ENCODE results near the gene ZNF277. TPM values are rescaled to one million over a fixed set of nuclear protein-coding genes. Genes with fewer than 3 reads are reported as not detected.
A peak's percentile ranks its signal among the peaks of the same experiment; 100 is the strongest.

The ZNF277 gene
- total RNA-seq, 1 experiment from 2014 or later: 13.1 TPM

DNA sequence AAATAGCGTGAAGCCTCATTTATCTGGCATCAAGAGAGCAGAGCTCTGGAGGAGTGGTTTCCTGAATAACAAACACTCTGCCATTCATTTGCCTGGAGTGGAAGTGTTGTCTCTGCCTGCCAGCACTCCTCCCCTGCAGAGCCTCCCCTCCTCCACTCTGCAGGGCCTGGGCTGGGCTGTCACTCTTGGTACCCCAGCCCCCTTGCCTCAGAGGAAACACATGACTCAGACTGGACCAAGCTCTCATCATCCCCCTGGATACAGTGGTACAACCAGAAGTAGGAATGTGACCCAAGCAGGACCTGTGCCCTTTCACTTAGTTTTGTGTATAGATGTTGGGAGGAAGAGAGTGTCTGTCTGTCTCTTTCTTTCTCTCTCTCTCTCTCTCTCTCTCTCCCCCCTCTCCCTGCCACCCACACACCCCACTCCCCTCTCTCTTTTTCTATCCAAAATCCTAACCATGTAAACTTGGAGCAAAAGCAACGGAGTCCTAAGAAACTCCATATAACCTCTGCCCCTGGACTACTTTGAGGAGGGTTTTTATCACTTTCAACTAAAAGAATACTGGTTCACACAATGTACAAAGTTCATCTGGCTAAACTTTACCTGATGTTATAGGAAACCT, 44.2 kb upstream of the ZNF277 start:
- Histone ChIP-seq H3K4me1 (ENCODE audit: insufficient read depth, low read length) (peaks cover 13% of the 10 kb centered on the region; the same call in 1 of the 2 replicates), H3K18ac (ENCODE audit: insufficient read length, low read depth, low read length) (no peak overlapping the region), H2BK120ac (ENCODE audit: low read depth, low read length, poor library complexity, severe bottlenecking) (no peak overlapping the region), H3K27me3 (ENCODE audit: insufficient read depth, low read length) (no peaks in the 10 kb centered on the region), H3K56ac (ENCODE audit: insufficient read length, low read depth, low read length) (no peak overlapping the region), H3K23me2 (ENCODE audit: insufficient read length, low read depth, low read length, poor library complexity, severe bottlenecking) (no peaks in the 10 kb centered on the region), H3K4ac (ENCODE audit: low read depth, low read length) (no peak overlapping the region), H2AFZ (ENCODE audit: low read length) (no peak overlapping the region), H4K91ac (ENCODE audit: insufficient read length, low read depth, low read length) (no peak overlapping the region), H3K27ac (ENCODE audit: insufficient read length, low read depth, low read length) (no peak overlapping the region), H2BK20ac (ENCODE audit: low read depth, low read length, poor library complexity, severe bottlenecking) (no peak overlapping the region), H3T11ph (ENCODE audit: low read length) (no peak overlapping the region), H2BK15ac (ENCODE audit: low read depth, low read length) (no peak overlapping the region), H3K79me1 (ENCODE audit: insufficient read depth, low read depth, low read length, poor library complexity, severe bottlenecking) (peaks cover 4% of the 10 kb centered on the region), H2BK5ac (ENCODE audit: insufficient read length, low read length) (no peak overlapping the region), H3K14ac (ENCODE audit: insufficient read depth, low read length) (no peak overlapping the region), H3K9ac (ENCODE audit: extremely low read depth, insufficient read length, low read length) (no peak overlapping the region), H4K20me1 (ENCODE audit: control insufficient read depth, insufficient read depth, insufficient read length) (no peaks in the 10 kb centered on the region), H4K5ac (ENCODE audit: insufficient read length, low read depth, low read length) (no peak overlapping the region), H2BK12ac (ENCODE audit: insufficient read length, low read depth, low read length) (no peak overlapping the region), H3K4me2 (ENCODE audit: insufficient read depth, insufficient read length, low read length) (no peak overlapping the region), H3K23ac (ENCODE audit: insufficient read length, low read depth, low read length) (no peak overlapping the region), H3K79me2 (ENCODE audit: insufficient read depth, low read length) (peaks cover 1% of the 10 kb centered on the region; the same call in 1 of the 2 replicates), H4K8ac (replicated peaks; ENCODE audit: insufficient read length, low read depth, low read length) (no peak overlapping the region), H3K9me3 (ENCODE audit: control insufficient read depth, low read depth, low read length) (no peaks in the 10 kb centered on the region), H2AK5ac (ENCODE audit: insufficient read length, low read length) (no peak overlapping the region)
- peak overlapping the region in 1 of 2 experiments; percentile 62; a peak in 3 of 5 replicates for H3K4me3 Mint-ChIP-seq
- WGBS (ENCODE audit: extremely low coverage, insufficient read length, low lambda C conversion rate): no CpG with 5 or more reads among the region's 2 CpGs
- peak; percentile 89 for DNase-seq
- no peaks in the 10 kb centered on the region for H3K36me3 Mint-ChIP-seq (ENCODE audit: insufficient read depth in 1 of 3, low read depth in 3 of 3)
- peaks cover 34 to 48% of the 10 kb centered on the region in 2 experiments for H3K4me1 Mint-ChIP-seq
- no peaks in the 10 kb centered on the region for H3K9me3 Mint-ChIP-seq
- H3K27me3 Mint-ChIP-seq (ENCODE audit: low read depth): no peaks in the 10 kb centered on the region
- H3K27ac Mint-ChIP-seq: peak overlapping the region; percentile 31 to 91 (median 49); a peak in 5 of 7 replicates
- TF ChIP-seq, protein P1, sequence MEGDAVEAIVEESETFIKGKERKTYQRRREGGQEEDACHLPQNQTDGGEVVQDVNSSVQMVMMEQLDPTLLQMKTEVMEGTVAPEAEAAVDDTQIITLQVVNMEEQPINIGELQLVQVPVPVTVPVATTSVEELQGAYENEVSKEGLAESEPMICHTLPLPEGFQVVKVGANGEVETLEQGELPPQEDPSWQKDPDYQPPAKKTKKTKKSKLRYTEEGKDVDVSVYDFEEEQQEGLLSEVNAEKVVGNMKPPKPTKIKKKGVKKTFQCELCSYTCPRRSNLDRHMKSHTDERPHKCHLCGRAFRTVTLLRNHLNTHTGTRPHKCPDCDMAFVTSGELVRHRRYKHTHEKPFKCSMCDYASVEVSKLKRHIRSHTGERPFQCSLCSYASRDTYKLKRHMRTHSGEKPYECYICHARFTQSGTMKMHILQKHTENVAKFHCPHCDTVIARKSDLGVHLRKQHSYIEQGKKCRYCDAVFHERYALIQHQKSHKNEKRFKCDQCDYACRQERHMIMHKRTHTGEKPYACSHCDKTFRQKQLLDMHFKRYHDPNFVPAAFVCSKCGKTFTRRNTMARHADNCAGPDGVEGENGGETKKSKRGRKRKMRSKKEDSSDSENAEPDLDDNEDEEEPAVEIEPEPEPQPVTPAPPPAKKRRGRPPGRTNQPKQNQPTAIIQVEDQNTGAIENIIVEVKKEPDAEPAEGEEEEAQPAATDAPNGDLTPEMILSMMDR (conservative IDR thresholded peaks at IDR 0.05): no peak

All from H9 (cell line).